OCI-LY1 (cell line): ENCODE data around the gene OSBPL5.

ENCODE experiments used
- H2AFZ ChIP-seq: fragments of 200-600 bp; sonication (generic), shearing (Covaris generic); 2 replicates; pipeline ENCODE4 v1.6.0; 2014; ENCODE audit warnings: antibody characterized with exemption, mild to moderate bottlenecking, low read length
- H3F3A ChIP-seq: fragments of 200-600 bp; sonication (generic), shearing (Covaris generic); 2 replicates; pipeline ENCODE4 v1.6.0; 2014; ENCODE audit warnings: mild to moderate bottlenecking, antibody characterized with exemption, low read length, moderate library complexity; ENCODE audit not compliant: insufficient read depth
- H3K27ac ChIP-seq: fragments of 200-600 bp; sonication (generic); 2 replicates; pipeline ENCODE4 v1.5.1; 2014; ENCODE audit warnings: low read length, mixed run types, mild to moderate bottlenecking, low read depth; ENCODE audit not compliant: poor library complexity, severe bottlenecking
- H3K27me3 ChIP-seq: fragments of 200-600 bp; sonication (generic); 2 replicates; pipeline ENCODE4 v1.6.0; 2014; ENCODE audit warnings: antibody characterized with exemption, mild to moderate bottlenecking, low read length, moderate library complexity; ENCODE audit not compliant: insufficient read depth
- H3K36me3 ChIP-seq: fragments of 200-600 bp; sonication (generic); 2 replicates; pipeline ENCODE4 v1.6.1; 2014; ENCODE audit warnings: mild to moderate bottlenecking, antibody characterized with exemption, low read length, moderate library complexity, mixed read lengths; ENCODE audit not compliant: insufficient read depth
- H3K4me1 ChIP-seq: fragments of 200-600 bp; sonication (generic); 2 replicates; pipeline ENCODE4 v1.5.1; 2014; ENCODE audit warnings: mild to moderate bottlenecking, low read length, moderate library complexity; ENCODE audit not compliant: insufficient read depth, severe bottlenecking
- H3K4me2 ChIP-seq: fragments of 200-600 bp; sonication (generic), shearing (Covaris generic); 2 replicates; pipeline ENCODE4 v1.6.1; 2014; ENCODE audit warnings: low read length
- H3K4me3 ChIP-seq: fragments of 200-600 bp; sonication (generic); 2 replicates; pipeline ENCODE4 v1.5.1; 2014; ENCODE audit warnings: low read length, low read depth, mild to moderate bottlenecking, mixed read lengths; ENCODE audit not compliant: poor library complexity, severe bottlenecking
- H3K79me2 ChIP-seq: fragments of 200-600 bp; shearing (Covaris generic); 2 replicates; pipeline ENCODE4 v1.6.1; 2016; ENCODE audit warnings: mixed run types, low read length, mixed read lengths; ENCODE audit not compliant: insufficient read depth
- H3K9ac ChIP-seq: fragments of 200-600 bp; sonication (generic), shearing (Covaris generic); 2 replicates; pipeline ENCODE4 v1.6.1; 2014; ENCODE audit warnings: mild to moderate bottlenecking, low read length, mixed read lengths
- H3K9me2 ChIP-seq: fragments of 200-600 bp; sonication (generic), shearing (Covaris generic); 2 replicates; pipeline ENCODE4 v1.6.1; 2014; ENCODE audit warnings: low read depth, mild to moderate bottlenecking, low read length, mixed read lengths
- H3K9me3 ChIP-seq: fragments of 200-600 bp; shearing (Covaris generic); 2 replicates; pipeline ENCODE4 v1.6.1; 2014; ENCODE audit warnings: low read length, mixed read lengths
- H4K20me1 ChIP-seq: fragments of 200-600 bp; sonication (generic), shearing (Covaris generic); 2 replicates; pipeline ENCODE4 v1.6.0; 2016; ENCODE audit warnings: mild to moderate bottlenecking, low read length; ENCODE audit not compliant: insufficient read depth
- EZH2 ChIP-seq: fragments of 200-600 bp; sonication (generic), shearing (Covaris generic); IDR thresholded peaks from 2 replicates; pipeline ENCODE4 v1.8.0; 2017; ENCODE audit warnings: borderline replicate concordance, mixed run types, mild to moderate bottlenecking, antibody characterized with exemption, low read length, moderate library complexity, mixed read lengths
- TF ChIP-seq, protein P1 (sequence below): fragments of 200-600 bp; sonication (generic), shearing (Covaris generic); IDR thresholded peaks from 2 replicates; pipeline ENCODE4 v1.5.1; 2017; ENCODE audit warnings: mild to moderate bottlenecking, antibody characterized with exemption, low read length, moderate library complexity, mixed read lengths

The OSBPL5 gene

GRCh38 chr11:3090096-3090901 lies 74.8 kb downstream of the OSBPL5 start:
- Histone ChIP-seq H3K4me1 (no peaks in the 10 kb centered on the region), H3K79me2 (no peaks in the 10 kb centered on the region), H3K9me2 (no peaks in the 10 kb centered on the region), H4K20me1 (no peaks in the 10 kb centered on the region), H3F3A (no peaks in the 10 kb centered on the region), H3K9me3 (no peaks in the 10 kb centered on the region), H3K27ac (no peak overlapping the region), H3K27me3 (no peaks in the 10 kb centered on the region), H2AFZ (no peak overlapping the region), H3K9ac (no peak overlapping the region), H3K36me3 (no peaks in the 10 kb centered on the region), H3K4me2 (no peak overlapping the region), H3K4me3 (no peak overlapping the region)
- no peak for TF ChIP-seq EZH2
- TF ChIP-seq, protein P1, sequence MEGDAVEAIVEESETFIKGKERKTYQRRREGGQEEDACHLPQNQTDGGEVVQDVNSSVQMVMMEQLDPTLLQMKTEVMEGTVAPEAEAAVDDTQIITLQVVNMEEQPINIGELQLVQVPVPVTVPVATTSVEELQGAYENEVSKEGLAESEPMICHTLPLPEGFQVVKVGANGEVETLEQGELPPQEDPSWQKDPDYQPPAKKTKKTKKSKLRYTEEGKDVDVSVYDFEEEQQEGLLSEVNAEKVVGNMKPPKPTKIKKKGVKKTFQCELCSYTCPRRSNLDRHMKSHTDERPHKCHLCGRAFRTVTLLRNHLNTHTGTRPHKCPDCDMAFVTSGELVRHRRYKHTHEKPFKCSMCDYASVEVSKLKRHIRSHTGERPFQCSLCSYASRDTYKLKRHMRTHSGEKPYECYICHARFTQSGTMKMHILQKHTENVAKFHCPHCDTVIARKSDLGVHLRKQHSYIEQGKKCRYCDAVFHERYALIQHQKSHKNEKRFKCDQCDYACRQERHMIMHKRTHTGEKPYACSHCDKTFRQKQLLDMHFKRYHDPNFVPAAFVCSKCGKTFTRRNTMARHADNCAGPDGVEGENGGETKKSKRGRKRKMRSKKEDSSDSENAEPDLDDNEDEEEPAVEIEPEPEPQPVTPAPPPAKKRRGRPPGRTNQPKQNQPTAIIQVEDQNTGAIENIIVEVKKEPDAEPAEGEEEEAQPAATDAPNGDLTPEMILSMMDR: no peak

DNA sequence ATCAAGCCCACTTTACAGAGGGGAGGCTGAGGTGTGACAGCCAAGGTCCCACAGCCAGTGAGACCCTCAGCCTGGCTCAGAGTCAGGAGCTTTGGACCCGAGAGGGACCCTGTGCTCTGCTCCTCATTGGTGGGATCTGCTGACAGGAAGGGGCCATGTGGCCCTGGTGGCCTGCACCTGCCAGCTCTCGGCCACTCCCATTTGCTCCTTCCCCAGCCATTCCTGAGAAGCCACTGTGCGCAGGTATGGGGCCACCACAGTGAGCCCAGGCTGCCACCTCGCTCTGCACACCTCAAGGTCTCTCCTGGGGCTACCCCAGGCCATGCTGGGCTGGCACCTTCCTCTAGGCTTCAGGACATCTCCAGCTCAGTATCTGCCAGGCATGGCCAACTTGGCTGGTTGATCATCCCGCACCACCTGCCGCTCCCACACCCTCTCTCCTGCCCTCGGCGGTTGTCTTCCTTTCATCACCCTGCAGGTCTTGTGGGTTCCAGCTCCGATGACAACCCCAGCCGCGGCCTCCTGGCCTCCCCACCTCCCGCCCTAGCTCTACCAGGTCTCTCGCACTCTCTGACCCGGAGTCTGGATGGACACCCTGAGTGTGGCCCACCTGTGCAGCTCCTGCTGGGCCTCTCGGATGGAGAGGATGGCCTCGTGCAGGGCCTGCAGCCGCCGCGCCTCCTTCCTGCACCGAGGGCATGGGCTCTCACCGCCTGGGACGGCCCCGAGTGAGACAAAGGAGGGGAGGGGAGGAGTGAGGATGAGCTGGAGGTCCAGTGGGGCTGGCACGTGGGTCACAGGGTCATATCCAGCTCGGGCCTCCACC lies 75.7 kb downstream of the OSBPL5 start:
- no peaks in the 10 kb centered on the region for H3K9me3 ChIP-seq

GRCh38 chr11:3088806-3089205 lies 76.3 kb downstream of the OSBPL5 start:
- TF ChIP-seq, protein P1: no peak
- TF ChIP-seq EZH2: no peak
- Histone ChIP-seq H3K27ac (no peak overlapping the region), H2AFZ (no peak overlapping the region), H3K9ac (no peak overlapping the region), H3F3A (no peaks in the 10 kb centered on the region), H3K4me2 (no peak overlapping the region), H3K4me1 (no peaks in the 10 kb centered on the region), H3K27me3 (no peaks in the 10 kb centered on the region), H3K79me2 (no peaks in the 10 kb centered on the region), H3K36me3 (no peaks in the 10 kb centered on the region), H3K9me3 (no peaks in the 10 kb centered on the region), H3K9me2 (no peaks in the 10 kb centered on the region), H3K4me3 (no peak overlapping the region), H4K20me1 (no peaks in the 10 kb centered on the region)

More for the DNA sequence above, 75.7 kb downstream of the OSBPL5 start:
- H3K9me2 ChIP-seq: no peaks in the 10 kb centered on the region
- H3K27ac ChIP-seq: no peak overlapping the region
- no peaks in the 10 kb centered on the region for H4K20me1 ChIP-seq
- H2AFZ ChIP-seq: no peak overlapping the region
- TF ChIP-seq EZH2: no peak
- TF ChIP-seq, protein P1: no peak
- no peak overlapping the region for H3K4me3 ChIP-seq
- H3K9ac ChIP-seq: no peak overlapping the region
- H3K4me1 ChIP-seq: no peaks in the 10 kb centered on the region
- H3F3A ChIP-seq: no peaks in the 10 kb centered on the region
- H3K4me2 ChIP-seq: no peak overlapping the region
- H3K79me2 ChIP-seq: no peaks in the 10 kb centered on the region
- no peaks in the 10 kb centered on the region for H3K27me3 ChIP-seq
- H3K36me3 ChIP-seq: no peaks in the 10 kb centered on the region
